ENCODE results near the gene TNPO2.

GRCh38 chr19:12733369-12734214 is 9.9 kb upstream of the TNPO2 start:
- no peak for TF ChIP-seq POLR2A (IDR thresholded peaks at IDR 0.05)
- TF ChIP-seq, protein P1, sequence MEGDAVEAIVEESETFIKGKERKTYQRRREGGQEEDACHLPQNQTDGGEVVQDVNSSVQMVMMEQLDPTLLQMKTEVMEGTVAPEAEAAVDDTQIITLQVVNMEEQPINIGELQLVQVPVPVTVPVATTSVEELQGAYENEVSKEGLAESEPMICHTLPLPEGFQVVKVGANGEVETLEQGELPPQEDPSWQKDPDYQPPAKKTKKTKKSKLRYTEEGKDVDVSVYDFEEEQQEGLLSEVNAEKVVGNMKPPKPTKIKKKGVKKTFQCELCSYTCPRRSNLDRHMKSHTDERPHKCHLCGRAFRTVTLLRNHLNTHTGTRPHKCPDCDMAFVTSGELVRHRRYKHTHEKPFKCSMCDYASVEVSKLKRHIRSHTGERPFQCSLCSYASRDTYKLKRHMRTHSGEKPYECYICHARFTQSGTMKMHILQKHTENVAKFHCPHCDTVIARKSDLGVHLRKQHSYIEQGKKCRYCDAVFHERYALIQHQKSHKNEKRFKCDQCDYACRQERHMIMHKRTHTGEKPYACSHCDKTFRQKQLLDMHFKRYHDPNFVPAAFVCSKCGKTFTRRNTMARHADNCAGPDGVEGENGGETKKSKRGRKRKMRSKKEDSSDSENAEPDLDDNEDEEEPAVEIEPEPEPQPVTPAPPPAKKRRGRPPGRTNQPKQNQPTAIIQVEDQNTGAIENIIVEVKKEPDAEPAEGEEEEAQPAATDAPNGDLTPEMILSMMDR (IDR thresholded peaks at IDR 0.05) = no peak
